H9 (cell line): ENCODE data around the gene TTK. TPM values are rescaled to one million over a fixed set of nuclear protein-coding genes. Genes with fewer than 3 reads are reported as not detected.

Experiments used
- DNase-seq: peaks from one replicate; pipeline ENCODE4 v3.0.0-alpha.2; 2017
- H2AFZ ChIP-seq: one replicate; pipeline ENCODE4 v1.6.1; 2013; ENCODE audit warnings: mild to moderate bottlenecking, low read length, control low read depth, moderate library complexity
- H2AK5ac ChIP-seq: 2 replicates; pipeline ENCODE4 v1.6.1; 2013; ENCODE audit warnings: low read length, control low read depth, mixed read lengths; ENCODE audit not compliant: insufficient read length
- H2BK120ac ChIP-seq: one replicate; pipeline ENCODE4 v1.6.1; 2013; ENCODE audit warnings: low read depth, mild to moderate bottlenecking, low read length, control low read depth, inconsistent platforms; ENCODE audit not compliant: poor library complexity, severe bottlenecking
- H2BK12ac ChIP-seq: 2 replicates; pipeline ENCODE4 v1.6.1; 2013; ENCODE audit warnings: low read length, control low read depth, mixed read lengths, low read depth; ENCODE audit not compliant: insufficient read length
- H2BK15ac ChIP-seq: 2 replicates; pipeline ENCODE4 v1.6.1; 2013; ENCODE audit warnings: low read depth, low read length, control low read depth
- H2BK20ac ChIP-seq: one replicate; pipeline ENCODE4 v1.6.1; 2013; ENCODE audit warnings: low read depth, mild to moderate bottlenecking, low read length, control low read depth, inconsistent platforms; ENCODE audit not compliant: poor library complexity, severe bottlenecking
- H2BK5ac ChIP-seq: 2 replicates; pipeline ENCODE4 v1.6.1; 2013; ENCODE audit warnings: low read length, control low read depth, mixed read lengths; ENCODE audit not compliant: insufficient read length
- H3K14ac ChIP-seq: 2 replicates; pipeline ENCODE4 v1.6.1; 2013; ENCODE audit warnings: low read length, control low read depth; ENCODE audit not compliant: insufficient read depth
- H3K18ac ChIP-seq: 2 replicates; pipeline ENCODE4 v1.6.1; 2013; ENCODE audit warnings: low read depth, mild to moderate bottlenecking, mixed read lengths, low read length, control low read depth; ENCODE audit not compliant: insufficient read length
- H3K23ac ChIP-seq: 2 replicates; pipeline ENCODE4 v1.6.1; 2013; ENCODE audit warnings: low read length, control low read depth, mixed read lengths, low read depth; ENCODE audit not compliant: insufficient read length
- H3K23me2 ChIP-seq: 2 replicates; pipeline ENCODE4 v1.6.1; 2013; ENCODE audit warnings: low read depth, mild to moderate bottlenecking, mixed read lengths, low read length, control low read depth; ENCODE audit not compliant: insufficient read length, poor library complexity, severe bottlenecking
- H3K27ac ChIP-seq: 2 replicates; pipeline ENCODE4 v1.5.1; 2013; ENCODE audit warnings: low read length, control low read depth, mixed read lengths, low read depth; ENCODE audit not compliant: insufficient read length
- H3K27me3 ChIP-seq: 2 replicates; pipeline ENCODE4 v1.6.1; 2013; ENCODE audit warnings: low read length, control low read depth, inconsistent platforms; ENCODE audit not compliant: insufficient read depth
- H3K4ac ChIP-seq: 2 replicates; pipeline ENCODE4 v1.6.1; 2013; ENCODE audit warnings: low read depth, mild to moderate bottlenecking, control low read depth, inconsistent platforms, low read length, moderate library complexity
- H3K4me1 ChIP-seq: 2 replicates; pipeline ENCODE4 v1.6.1; 2013; ENCODE audit warnings: low read length, control low read depth, inconsistent platforms; ENCODE audit not compliant: insufficient read depth
- H3K4me2 ChIP-seq: 2 replicates; pipeline ENCODE4 v1.6.1; 2013; ENCODE audit warnings: low read length, control low read depth, mixed read lengths; ENCODE audit not compliant: insufficient read length, insufficient read depth
- H3K56ac ChIP-seq: 2 replicates; pipeline ENCODE4 v1.6.1; 2013; ENCODE audit warnings: low read depth, mild to moderate bottlenecking, mixed read lengths, low read length, control low read depth; ENCODE audit not compliant: insufficient read length
- H3K79me1 ChIP-seq: 2 replicates; pipeline ENCODE4 v1.6.1; 2013; ENCODE audit warnings: low read depth, mild to moderate bottlenecking, moderate library complexity, low read length, control low read depth, inconsistent platforms; ENCODE audit not compliant: insufficient read depth, poor library complexity, severe bottlenecking
- H3K79me2 ChIP-seq: 2 replicates; pipeline ENCODE4 v1.6.1; 2013; ENCODE audit warnings: low read length, control low read depth, inconsistent platforms; ENCODE audit not compliant: insufficient read depth
- H3K9ac ChIP-seq: 2 replicates; pipeline ENCODE4 v1.6.1; 2013; ENCODE audit warnings: low read length, control low read depth, mixed read lengths; ENCODE audit not compliant: insufficient read length; ENCODE audit errors: extremely low read depth
- H3K9me3 ChIP-seq: one replicate; pipeline ENCODE4 v1.6.1; 2013; ENCODE audit warnings: low read depth, low read length, inconsistent platforms; ENCODE audit not compliant: control insufficient read depth
- H3T11ph ChIP-seq: one replicate; pipeline ENCODE4 v1.6.1; 2013; ENCODE audit warnings: mild to moderate bottlenecking, low read length, control low read depth, inconsistent platforms
- H4K20me1 ChIP-seq: one replicate; pipeline ENCODE4 v1.6.1; 2013; ENCODE audit not compliant: control insufficient read depth, insufficient read length, insufficient read depth
- H4K5ac ChIP-seq: 2 replicates; pipeline ENCODE4 v1.6.1; 2013; ENCODE audit warnings: low read depth, mild to moderate bottlenecking, mixed read lengths, low read length, control low read depth; ENCODE audit not compliant: insufficient read length
- H4K8ac ChIP-seq: replicated peaks from 2 replicates; pipeline ENCODE4 v1.6.1; 2013; ENCODE audit warnings: low read length, control low read depth, mixed read lengths, low read depth; ENCODE audit not compliant: insufficient read length
- H4K91ac ChIP-seq: 2 replicates; pipeline ENCODE4 v1.6.1; 2013; ENCODE audit warnings: low read depth, mild to moderate bottlenecking, moderate library complexity, mixed read lengths, low read length, control low read depth; ENCODE audit not compliant: insufficient read length
- H3K27ac Mint-ChIP-seq, 3 experiments: 2 replicates in 2 of 3; 3 replicates in 1 of 3; pipeline ENCODE4 v1.8.0; 2020 to 2021; ENCODE audit warnings: mixed read lengths in 3 of 3, mild to moderate bottlenecking in 1 of 3, moderate library complexity in 1 of 3
- H3K27me3 Mint-ChIP-seq: 2 replicates; pipeline ENCODE4 v1.8.0; 2021; ENCODE audit warnings: low read depth, mild to moderate bottlenecking, moderate library complexity, mixed read lengths
- H3K36me3 Mint-ChIP-seq, 3 experiments: 2 replicates in 2 of 3; 3 replicates in 1 of 3; pipeline ENCODE4 v1.8.0; 2020 to 2021; ENCODE audit warnings: low read depth in 3 of 3, mixed read lengths in 3 of 3; ENCODE audit not compliant: insufficient read depth in 1 of 3
- H3K4me1 Mint-ChIP-seq, 2 experiments: 2 replicates each; pipeline ENCODE4 v1.8.0; 2020; ENCODE audit warnings: mixed read lengths in 2 of 2
- H3K4me3 Mint-ChIP-seq, 2 experiments: 2 replicates in 1 of 2; 3 replicates in 1 of 2; pipeline ENCODE4 v1.8.0; 2020 to 2021; ENCODE audit warnings: mild to moderate bottlenecking in 2 of 2, mixed read lengths in 2 of 2, moderate library complexity in 1 of 2
- H3K9me3 Mint-ChIP-seq, 2 experiments: 2 replicates in 1 of 2; 3 replicates in 1 of 2; pipeline ENCODE4 v1.8.0; 2020; ENCODE audit warnings: mild to moderate bottlenecking in 2 of 2, mixed read lengths in 2 of 2, moderate library complexity in 1 of 2
- CTCF ChIP-seq: fragments of 200-600 bp; sonication (generic); conservative IDR thresholded peaks from 3 replicates; pipeline ENCODE4 v1.8.0; 2021; ENCODE audit warnings: antibody characterized with exemption, mild to moderate bottlenecking
- WGBS: extraction: QIAGEN DNeasy Blood & Tissue Kit; methylation state at CpG from one replicate; pipeline ENCODE4 v1.1.7; 2013; ENCODE audit warnings: missing lambda C conversion rate, low lambda C conversion rate, mixed read lengths; ENCODE audit not compliant: insufficient read length; ENCODE audit errors: extremely low coverage; 5-methylcytosine and 5-hydroxymethylcytosine counted together
- total RNA-seq: library from RNA; stranded (reverse); gene quantifications from 2 replicates; pipeline ENCODE4 v1.2.1, GENCODE V29; 2021

TTK gene
- total RNA-seq, 1 experiment from 2014 or later: 47.5 TPM

GRCh38 chr6:79964607-79965081 lies 39.8 kb upstream of the TTK start:
- H3K9me3 Mint-ChIP-seq: peaks cover 32 to 38% of the 10 kb centered on the region in 2 experiments
- H4K8ac ChIP-seq: no peak overlapping the region
- no peak overlapping the region for H3K4ac ChIP-seq

More at GRCh38 chr6:79964607-79965081, 39.8 kb upstream of the TTK start:
- no peak for DNase-seq
- Histone ChIP-seq H2BK15ac (no peak overlapping the region), H2AFZ (no peak overlapping the region), H2AK5ac (no peak overlapping the region), H3K23ac (no peak overlapping the region), H3T11ph (no peak overlapping the region), H4K91ac (no peak overlapping the region), H2BK5ac (no peak overlapping the region), H3K4me1 (no peaks in the 10 kb centered on the region), H3K79me1 (no peaks in the 10 kb centered on the region), H3K14ac (no peak overlapping the region), H2BK12ac (no peak overlapping the region), H4K20me1 (no peaks in the 10 kb centered on the region), H3K79me2 (no peaks in the 10 kb centered on the region), H2BK120ac (no peak overlapping the region), H3K9ac (no peak overlapping the region), H3K18ac (no peak overlapping the region), H4K5ac (no peak overlapping the region), H3K23me2 (no peaks in the 10 kb centered on the region), H3K27ac (no peak overlapping the region), H2BK20ac (no peak overlapping the region), H3K4me2 (no peak overlapping the region), H3K56ac (no peak overlapping the region), H3K9me3 (no peaks in the 10 kb centered on the region), H3K27me3 (no peaks in the 10 kb centered on the region)
- Mint-ChIP-seq H3K4me3 (no peak overlapping the region), H3K27ac (no peak overlapping the region), H3K4me1 (peaks cover 0 to 9% of the 10 kb centered on the region in 2 experiments; a peak in 1 of 4 replicates), H3K36me3 (peaks cover 12 to 38% (median 21%) of the 10 kb centered on the region in 3 experiments), H3K27me3 (no peaks in the 10 kb centered on the region)
- WGBS: no CpG with 5 or more reads among the region's 3 CpGs
- TF ChIP-seq CTCF: no peak
